A673 (cell line): ENCODE measurements around the gene PPAN. TPM values are rescaled to one million over a fixed set of nuclear protein-coding genes. Genes with fewer than 3 reads are reported as not detected.

Experiments used
- BruUV-seq: library from RNA; stranded (reverse); fragments of 400-500 nt; replicated peaks from 2 replicates; lab custom pipeline; 2021; lab: Mats Ljungman, UMichigan
- CTCF ChIA-PET: fragments of 300-600 bp; sonication (Branson Sonifier 250); formaldehyde crosslinking; loops from one replicate; lab custom pipeline; 2022; ENCODE audit warnings: antibody characterized with exemption; lab: Charles Lee
- POLR2A ChIA-PET: fragments of 300-600 bp; sonication (Branson Sonifier 250); formaldehyde crosslinking; loops from one replicate; lab custom pipeline; 2022; ENCODE audit warnings: antibody characterized with exemption; ENCODE audit not compliant: low non-redundant PET; lab: Charles Lee
- DNase-seq: peaks from one replicate; pipeline ENCODE4 v3.0.0-alpha.2; 2015; ENCODE audit warnings: low spot score
- H3K27ac ChIP-seq: fragments of 200-600 bp; sonication (generic); 2 replicates; pipeline ENCODE4 v1.5.1; 2016; ENCODE audit warnings: mixed run types, low read depth, mild to moderate bottlenecking, mixed read lengths, antibody characterized with exemption, low read length; ENCODE audit not compliant: poor library complexity, severe bottlenecking
- H3K27me3 ChIP-seq: fragments of 200-600 bp; sonication (generic); replicated peaks from 2 replicates; pipeline ENCODE4 v1.6.1; 2017; ENCODE audit warnings: mixed run types, low read depth, mild to moderate bottlenecking, mixed read lengths, antibody characterized with exemption, low read length; ENCODE audit not compliant: insufficient read depth, poor library complexity
- H3K36me3 ChIP-seq: fragments of 200-600 bp; sonication (generic); 2 replicates; pipeline ENCODE4 v1.6.1; 2016; ENCODE audit warnings: mixed run types, mild to moderate bottlenecking, mixed read lengths, antibody characterized with exemption, low read length; ENCODE audit not compliant: insufficient read depth, poor library complexity, severe bottlenecking
- H3K4me1 ChIP-seq: fragments of 200-600 bp; sonication (generic); 2 replicates; pipeline ENCODE4 v1.6.1; 2017; ENCODE audit warnings: mixed run types, mild to moderate bottlenecking, mixed read lengths, antibody characterized with exemption, low read length; ENCODE audit not compliant: insufficient read depth, poor library complexity, severe bottlenecking
- H3K4me3 ChIP-seq: fragments of 200-600 bp; sonication (generic); 2 replicates; pipeline ENCODE4 v1.5.1; 2016; ENCODE audit warnings: low read depth, mixed run types, mild to moderate bottlenecking, mixed read lengths, low read length; ENCODE audit not compliant: poor library complexity, severe bottlenecking
- H3K9me3 ChIP-seq: fragments of 200-600 bp; sonication (generic); 2 replicates; pipeline ENCODE4 v1.6.1; 2016; ENCODE audit warnings: mixed run types, low read depth, mild to moderate bottlenecking, mixed read lengths, antibody characterized with exemption, low read length; ENCODE audit not compliant: poor library complexity, severe bottlenecking
- CTCF ChIP-seq: fragments of 300-800, 200-600 bp; sonication (generic); conservative IDR thresholded peaks from 2 replicates; pipeline ENCODE4 v1.5.1; 2017; ENCODE audit warnings: low read depth, mild to moderate bottlenecking, antibody characterized with exemption, low read length, moderate library complexity, mixed read lengths
- EZH2 ChIP-seq: fragments of 200-600 bp; sonication (generic); IDR thresholded peaks from 2 replicates; pipeline ENCODE4 v1.6.1; 2017; ENCODE audit warnings: borderline replicate concordance, low read depth, mild to moderate bottlenecking, mixed read lengths, antibody characterized with exemption, low read length; ENCODE audit not compliant: poor library complexity, severe bottlenecking
- intact Hi-C: fragments of 100-400 bp; cut with micrococcal nuclease; formaldehyde crosslinking; loops from one replicate; pipeline ENCODE4 v1.10.0; 2022; ENCODE audit not compliant: unreplicated experiment
- total RNA-seq: library from RNA; stranded (reverse); gene quantifications from 2 replicates; pipeline ENCODE4 v1.2.3, GENCODE V29; 2021

Gene PPAN
- total RNA-seq, 1 experiment from 2014 or later: 132 TPM

- Histone ChIP-seq H3K27ac (no peak overlapping the region), H3K4me3 (no peak overlapping the region), H3K9me3 (no peaks in the 10 kb centered on the region), H3K36me3 (peaks cover 94% of the 10 kb centered on the region), H3K27me3 (no peaks in the 10 kb centered on the region), H3K4me1 (no peaks in the 10 kb centered on the region)
- ChIA-PET POLR2A (no interaction called here), CTCF (no interaction called here)
- no peak for DNase-seq
- BruUV-seq: no TSS peak
- intact Hi-C loops: no loop called here
- no peak for TF ChIP-seq CTCF
- no peak for TF ChIP-seq EZH2
These were observed 37.5 kb downstream of the PPAN start for GRCh38 chr19:10143681-10144080.

GRCh38 chr19:10144361-10144760, 38.2 kb downstream of the PPAN start:
- intact Hi-C loops: no loop called here
- BruUV-seq: no TSS peak

GRCh38 chr19:10145031-10145430, 38.9 kb downstream of the PPAN start:
- peaks cover 94% of the 10 kb centered on the region for H3K36me3 ChIP-seq
- H3K27me3 ChIP-seq: no peaks in the 10 kb centered on the region
- no peak overlapping the region for H3K4me3 ChIP-seq
- intact Hi-C loops: no loop called here
- ChIA-PET CTCF (no interaction called here), POLR2A (no interaction called here)
- H3K9me3 ChIP-seq: no peaks in the 10 kb centered on the region
- H3K4me1 ChIP-seq: no peaks in the 10 kb centered on the region
- DNase-seq: no peak
- H3K27ac ChIP-seq: no peak overlapping the region
- no TSS peak for BruUV-seq
- TF ChIP-seq EZH2 (no peak), CTCF (no peak)

More at GRCh38 chr19:10144361-10144760, 38.2 kb downstream of the PPAN start:
- Histone ChIP-seq H3K36me3 (peaks cover 94% of the 10 kb centered on the region), H3K4me3 (no peak overlapping the region), H3K9me3 (no peaks in the 10 kb centered on the region), H3K27me3 (no peaks in the 10 kb centered on the region), H3K4me1 (no peaks in the 10 kb centered on the region), H3K27ac (no peak overlapping the region)
- no peak for DNase-seq
- no peak for TF ChIP-seq EZH2
- TF ChIP-seq CTCF: no peak
- POLR2A ChIA-PET: no interaction called here
- CTCF ChIA-PET: no interaction called here
